ENCODE measurements around the gene PELO. TPM values are rescaled to one million over a fixed set of nuclear protein-coding genes. Genes with fewer than 3 reads are reported as not detected.

The PELO gene
- total RNA-seq, 1 experiment from 2014 or later = 18.7 TPM

GRCh38 chr5:52825826-52826225 lies 38.1 kb downstream of the PELO start:
- H3K36me3 Mint-ChIP-seq = peaks cover 8% of the 10 kb centered on the region
- POLR2A ChIA-PET = no interaction called here
- H3K27me3 Mint-ChIP-seq (ENCODE audit: low read depth) = no peaks in the 10 kb centered on the region
- no peak overlapping the region for H3K4me3 Mint-ChIP-seq
- ATAC-seq (no peak), DNase-seq (ENCODE audit: low spot score) (no peak)
- H3K27ac Mint-ChIP-seq = no peak overlapping the region
- no peaks in the 10 kb centered on the region for H3K4me1 Mint-ChIP-seq
- CTCF ChIA-PET = interaction anchor here (1.2 kb wide), 1 partner anchor 38 kb away, joined by 3 read pairs; the partner anchor contains the start of genes ITGA1 and PELO
- no peak for TF ChIP-seq MYBL2 (CRISPR knock-in tag; IDR thresholded peaks at IDR 0.05)
- H3K9me3 Mint-ChIP-seq = peaks cover 19% of the 10 kb centered on the region

- no peaks in the 10 kb centered on the region for H3K27me3 Mint-ChIP-seq (ENCODE audit: low read depth)
- H3K9me3 Mint-ChIP-seq = peaks cover 19% of the 10 kb centered on the region
- H3K4me3 Mint-ChIP-seq = no peak overlapping the region
- DNase-seq (ENCODE audit: low spot score) = no peak
- no peak for TF ChIP-seq RELA (CRISPR knock-in tag; IDR thresholded peaks at IDR 0.05; ENCODE audit: borderline replicate concordance)
- TF ChIP-seq MLX (CRISPR knock-in tag; IDR thresholded peaks at IDR 0.05) = no peak
- TF ChIP-seq, protein P1, sequence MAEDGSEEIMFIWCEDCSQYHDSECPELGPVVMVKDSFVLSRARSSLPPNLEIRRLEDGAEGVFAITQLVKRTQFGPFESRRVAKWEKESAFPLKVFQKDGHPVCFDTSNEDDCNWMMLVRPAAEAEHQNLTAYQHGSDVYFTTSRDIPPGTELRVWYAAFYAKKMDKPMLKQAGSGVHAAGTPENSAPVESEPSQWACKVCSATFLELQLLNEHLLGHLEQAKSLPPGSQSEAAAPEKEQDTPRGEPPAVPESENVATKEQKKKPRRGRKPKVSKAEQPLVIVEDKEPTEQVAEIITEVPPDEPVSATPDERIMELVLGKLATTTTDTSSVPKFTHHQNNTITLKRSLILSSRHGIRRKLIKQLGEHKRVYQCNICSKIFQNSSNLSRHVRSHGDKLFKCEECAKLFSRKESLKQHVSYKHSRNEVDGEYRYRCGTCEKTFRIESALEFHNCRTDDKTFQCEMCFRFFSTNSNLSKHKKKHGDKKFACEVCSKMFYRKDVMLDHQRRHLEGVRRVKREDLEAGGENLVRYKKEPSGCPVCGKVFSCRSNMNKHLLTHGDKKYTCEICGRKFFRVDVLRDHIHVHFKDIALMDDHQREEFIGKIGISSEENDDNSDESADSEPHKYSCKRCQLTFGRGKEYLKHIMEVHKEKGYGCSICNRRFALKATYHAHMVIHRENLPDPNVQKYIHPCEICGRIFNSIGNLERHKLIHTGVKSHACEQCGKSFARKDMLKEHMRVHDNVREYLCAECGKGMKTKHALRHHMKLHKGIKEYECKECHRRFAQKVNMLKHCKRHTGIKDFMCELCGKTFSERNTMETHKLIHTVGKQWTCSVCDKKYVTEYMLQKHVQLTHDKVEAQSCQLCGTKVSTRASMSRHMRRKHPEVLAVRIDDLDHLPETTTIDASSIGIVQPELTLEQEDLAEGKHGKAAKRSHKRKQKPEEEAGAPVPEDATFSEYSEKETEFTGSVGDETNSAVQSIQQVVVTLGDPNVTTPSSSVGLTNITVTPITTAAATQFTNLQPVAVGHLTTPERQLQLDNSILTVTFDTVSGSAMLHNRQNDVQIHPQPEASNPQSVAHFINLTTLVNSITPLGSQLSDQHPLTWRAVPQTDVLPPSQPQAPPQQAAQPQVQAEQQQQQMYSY (CRISPR knock-in tag; IDR thresholded peaks at IDR 0.05) = no peak
- no peak for TF ChIP-seq ZNF671 (CRISPR knock-in tag; IDR thresholded peaks at IDR 0.05)
- no peak for TF ChIP-seq ZBTB21 (CRISPR knock-in tag; IDR thresholded peaks at IDR 0.05; ENCODE audit: borderline replicate concordance)
- no peak for TF ChIP-seq JUN (CRISPR knock-in tag; IDR thresholded peaks at IDR 0.05)
- no peaks in the 10 kb centered on the region for H3K4me1 Mint-ChIP-seq
- ATAC-seq = no peak
- POLR2A ChIA-PET = no interaction called here
- peaks cover 8% of the 10 kb centered on the region for H3K36me3 Mint-ChIP-seq
- H3K27ac Mint-ChIP-seq = no peak overlapping the region
- CTCF ChIA-PET = no interaction called here
Observed at GRCh38 chr5:52827815-52828214, 40.1 kb downstream of the PELO start.

DNA sequence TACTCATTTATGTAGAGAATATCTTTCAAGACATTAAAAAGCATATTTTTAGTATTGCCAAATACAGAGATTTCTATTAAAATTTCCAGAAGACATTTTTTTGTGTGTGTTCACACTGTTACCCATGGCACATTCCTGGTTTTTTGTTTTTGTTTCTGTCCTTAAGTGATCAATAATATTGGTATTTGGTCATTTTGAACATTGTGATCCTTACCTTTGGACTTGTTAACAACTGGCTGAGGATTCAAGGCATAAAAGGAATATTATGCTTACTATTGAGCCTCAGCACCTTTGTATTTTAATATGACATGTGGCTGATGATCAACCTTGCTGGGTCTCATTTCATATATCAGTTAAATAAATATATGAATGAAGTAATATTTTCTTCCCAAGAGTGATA lies 41.9 kb downstream of the PELO start:
- no peaks in the 10 kb centered on the region for H3K4me1 Mint-ChIP-seq
- ATAC-seq (no peak), DNase-seq (ENCODE audit: low spot score) (no peak)
- H3K27me3 Mint-ChIP-seq (ENCODE audit: low read depth) = no peaks in the 10 kb centered on the region
- peaks cover 19% of the 10 kb centered on the region for H3K9me3 Mint-ChIP-seq
- H3K36me3 Mint-ChIP-seq = peaks cover 8% of the 10 kb centered on the region
- no peak for TF ChIP-seq ATF1 (CRISPR knock-in tag; IDR thresholded peaks at IDR 0.05)
- no peak for TF ChIP-seq ZNF121 (CRISPR knock-in tag; IDR thresholded peaks at IDR 0.05)
- no peak for TF ChIP-seq MXD4 (CRISPR knock-in tag; IDR thresholded peaks at IDR 0.05; ENCODE audit: borderline replicate concordance)
- TF ChIP-seq ZNF532 (CRISPR knock-in tag; IDR thresholded peaks at IDR 0.05; ENCODE audit: borderline replicate concordance) = no peak
- TF ChIP-seq ZNF317 (CRISPR knock-in tag; IDR thresholded peaks at IDR 0.05; ENCODE audit: borderline replicate concordance, low read depth) = no peak
- no peak for TF ChIP-seq ATF3 (CRISPR knock-in tag; conservative IDR thresholded peaks at IDR 0.05)
- no peak for TF ChIP-seq AFF4 (CRISPR knock-in tag; IDR thresholded peaks at IDR 0.05; ENCODE audit: borderline replicate concordance)
- TF ChIP-seq, protein P2, sequence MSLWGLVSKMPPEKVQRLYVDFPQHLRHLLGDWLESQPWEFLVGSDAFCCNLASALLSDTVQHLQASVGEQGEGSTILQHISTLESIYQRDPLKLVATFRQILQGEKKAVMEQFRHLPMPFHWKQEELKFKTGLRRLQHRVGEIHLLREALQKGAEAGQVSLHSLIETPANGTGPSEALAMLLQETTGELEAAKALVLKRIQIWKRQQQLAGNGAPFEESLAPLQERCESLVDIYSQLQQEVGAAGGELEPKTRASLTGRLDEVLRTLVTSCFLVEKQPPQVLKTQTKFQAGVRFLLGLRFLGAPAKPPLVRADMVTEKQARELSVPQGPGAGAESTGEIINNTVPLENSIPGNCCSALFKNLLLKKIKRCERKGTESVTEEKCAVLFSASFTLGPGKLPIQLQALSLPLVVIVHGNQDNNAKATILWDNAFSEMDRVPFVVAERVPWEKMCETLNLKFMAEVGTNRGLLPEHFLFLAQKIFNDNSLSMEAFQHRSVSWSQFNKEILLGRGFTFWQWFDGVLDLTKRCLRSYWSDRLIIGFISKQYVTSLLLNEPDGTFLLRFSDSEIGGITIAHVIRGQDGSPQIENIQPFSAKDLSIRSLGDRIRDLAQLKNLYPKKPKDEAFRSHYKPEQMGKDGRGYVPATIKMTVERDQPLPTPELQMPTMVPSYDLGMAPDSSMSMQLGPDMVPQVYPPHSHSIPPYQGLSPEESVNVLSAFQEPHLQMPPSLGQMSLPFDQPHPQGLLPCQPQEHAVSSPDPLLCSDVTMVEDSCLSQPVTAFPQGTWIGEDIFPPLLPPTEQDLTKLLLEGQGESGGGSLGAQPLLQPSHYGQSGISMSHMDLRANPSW (CRISPR knock-in tag; conservative IDR thresholded peaks at IDR 0.05; ENCODE audit: low read depth) = no peak
- no peak overlapping the region for H3K27ac Mint-ChIP-seq
- CTCF ChIA-PET = no interaction called here
- POLR2A ChIA-PET = no interaction called here
- H3K4me3 Mint-ChIP-seq = no peak overlapping the region
